ENCODE data around the gene TRAPPC10. TPM values are rescaled to one million over a fixed set of nuclear protein-coding genes. Genes with fewer than 3 reads are reported as not detected.

Gene TRAPPC10
- total and polyA plus RNA-seq, 2 of the 8 experiments (the other 6 are each of a cell fraction or from before 2014, with no cell fraction given), result 18.5 to 29.8 TPM

DNA sequence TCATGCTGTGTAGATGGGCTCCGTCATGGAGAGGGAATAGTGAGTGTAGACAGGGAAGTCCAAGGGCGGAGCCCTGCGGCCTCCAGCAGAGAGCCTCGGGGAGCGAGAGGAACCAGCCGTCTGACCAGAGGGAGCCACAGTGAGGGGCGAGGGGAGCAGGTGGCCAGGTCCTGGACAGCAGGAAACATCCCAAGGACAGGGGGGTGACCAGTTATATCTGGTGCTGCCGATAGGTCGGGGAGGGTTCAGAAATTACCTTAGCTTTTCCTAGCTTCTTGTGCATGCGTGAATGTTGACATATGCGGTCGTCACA lies 46.5 kb downstream of the TRAPPC10 start:
- Histone ChIP-seq H3K9me3 (ENCODE audit: insufficient read depth in 2 of 2, low read depth in 1 of 2, low read length in 1 of 2) (no peaks in the 10 kb centered on the region), H2BK5ac (ENCODE audit: low read depth, low read length) (no peak overlapping the region), H3K4me2 (ENCODE audit: insufficient read depth in 1 of 2, low read depth in 2 of 2, low read length in 2 of 2) (no peak overlapping the region), H2AK5ac (ENCODE audit: low read depth, low read length) (no peak overlapping the region), H3K14ac (ENCODE audit: insufficient read length) (no peak overlapping the region), H3K79me1 (ENCODE audit: low read depth, low read length) (peaks cover 5% of the 10 kb centered on the region), H4K8ac (ENCODE audit: extremely low read depth, insufficient read depth, low read length) (no peak overlapping the region), H4K5ac (ENCODE audit: insufficient read length, low read depth, low read length) (no peak overlapping the region), H3K4me1 (replicated peaks in 1 of 4; ENCODE audit: control insufficient read depth in 3 of 4, insufficient read depth in 4 of 4, low read length in 3 of 4) (no peaks in the 10 kb centered on the region), H2BK12ac (ENCODE audit: low read depth, low read length) (no peak overlapping the region), H2BK120ac (replicated peaks; ENCODE audit: low read depth, low read length) (no peak overlapping the region), H3K4me3 (ENCODE audit: extremely low read depth in 1 of 4, insufficient read depth in 2 of 4, low read depth in 3 of 4, low read length in 4 of 4) (no peak overlapping the region), H2BK15ac (ENCODE audit: low read length) (no peak overlapping the region), H2AFZ (ENCODE audit: low read length) (no peak overlapping the region), H3K4ac (replicated peaks; ENCODE audit: insufficient read length, low read depth, low read length) (no peak overlapping the region), H3K27ac (ENCODE audit: low read depth, low read length) (no peak overlapping the region), H2BK20ac (ENCODE audit: low read length) (no peak overlapping the region), H3K23me2 (ENCODE audit: low read depth, low read length) (no peaks in the 10 kb centered on the region; the same call in 1 of the 2 replicates), H4K20me1 (replicated peaks in 1 of 2; ENCODE audit: control insufficient read depth in 1 of 2, insufficient read depth in 2 of 2, low read length in 2 of 2) (peaks cover 0 to 8% of the 10 kb centered on the region in 2 experiments), H3K18ac (ENCODE audit: extremely low read depth, low read length) (no peak overlapping the region), H3K27me3 (replicated peaks in 1 of 4; ENCODE audit: control insufficient read depth in 3 of 4, extremely low read depth in 1 of 4, insufficient read depth in 3 of 4, low read length in 3 of 4) (no peaks in the 10 kb centered on the region), H3K79me2 (ENCODE audit: control insufficient read depth in 1 of 2, insufficient read depth in 2 of 2, low read length in 2 of 2) (peaks cover 0 to 5% of the 10 kb centered on the region in 2 experiments; a peak in 1 of 4 replicates), H4K91ac (replicated peaks; ENCODE audit: insufficient read length, low read length) (no peak overlapping the region), H3K36me3 (ENCODE audit: control insufficient read depth in 2 of 4, insufficient read depth in 4 of 4, low read length in 3 of 4) (peaks cover 5 to 26% (median 15%) of the 10 kb centered on the region in 4 experiments; a peak in 6 of 8 replicates), H3K23ac (ENCODE audit: insufficient read length) (no peak overlapping the region), H3K56ac (replicated peaks; ENCODE audit: insufficient read length, low read depth, low read length) (no peak overlapping the region), H3K9ac (replicated peaks in 1 of 4; ENCODE audit: extremely low read depth in 1 of 4, low read depth in 3 of 4, low read length in 3 of 4) (no peak overlapping the region)
- 90% methylated on average over 12 of the region's 12 CpGs; no CpG with 5 or more reads in 1 of the 2 experiments for WGBS, 2 experiments (ENCODE audit: extremely low coverage in 1 of 2, insufficient coverage in 1 of 2, insufficient read length in 1 of 2, insufficient replicate concordance in 2 of 2, low coverage in 1 of 2, low lambda C conversion rate in 2 of 2, missing lambda C conversion rate in 1 of 2)
- POLR2A ChIA-PET (ENCODE audit: partially characterized antibody), result interaction anchor here (1.7 kb wide), 1 partner anchor 10 kb away, joined by 3 read pairs; no protein-coding TSS in a partner anchor
- FAIRE-seq (no peak), DNase-seq (ENCODE audit: low read depth in 1 of 2, low spot score in 2 of 2) (no peak)
- CTCF ChIA-PET (ENCODE audit: partially characterized antibody), result interaction anchor here (0.8 to 1.8 kb wide), 2 partner anchors 9 to 17 kb away, joined by 3 to 4 read pairs; no protein-coding TSS in a partner anchor
- no peak for TF ChIP-seq RXRA (IDR thresholded peaks at IDR 0.05; ENCODE audit: insufficient read depth, low read depth, low read length)
- no peak for TF ChIP-seq ASH2L (IDR thresholded peaks at IDR 0.05; ENCODE audit: low read length)
- TF ChIP-seq SUZ12 (IDR thresholded peaks at IDR 0.05; ENCODE audit: low read length), result no peak
- TF ChIP-seq HDAC2 (IDR thresholded peaks at IDR 0.05; ENCODE audit: borderline replicate concordance in 1 of 2, low read depth in 2 of 2, low read length in 2 of 2), result no peak
- TF ChIP-seq GABPA (IDR thresholded peaks at IDR 0.05; ENCODE audit: borderline replicate concordance, insufficient read depth, low read length), result no peak
- no peak for TF ChIP-seq SP4 (IDR thresholded peaks at IDR 0.05; ENCODE audit: low read length)
- no peak for TF ChIP-seq KDM5A (IDR thresholded peaks at IDR 0.05; ENCODE audit: low read length)
